Measurements from ENCODE around the gene NIPAL4. TPM values are rescaled to one million over a fixed set of nuclear protein-coding genes. Genes with fewer than 3 reads are reported as not detected.
A peak's percentile ranks its signal among the peaks of the same experiment; 100 is the strongest.

The NIPAL4 gene
- total RNA-seq, 3 donors from 2014 or later: 3.7 to 5.0 (median 3.8) TPM

GRCh38 chr5:157486221-157486681 is 26.2 kb downstream of the NIPAL4 start:
- ATAC-seq (peak in 1 of 2 donors; percentile 35), DNase-seq (no peak)

GRCh38 chr5:157486861-157487260 is 26.8 kb downstream of the NIPAL4 start:
- H3K9me3 Mint-ChIP-seq: no peaks in the 10 kb centered on the region
- H3K4me1 Mint-ChIP-seq (ENCODE audit: low read depth): peaks cover 23% of the 10 kb centered on the region
- no peaks in the 10 kb centered on the region for H3K27me3 Mint-ChIP-seq (ENCODE audit: low read depth)
- DNase-seq (no peak), ATAC-seq (no peak)
- H3K36me3 Mint-ChIP-seq (ENCODE audit: insufficient read depth): peaks cover 45% of the 10 kb centered on the region
- no peak overlapping the region for H3K4me3 Mint-ChIP-seq

More at GRCh38 chr5:157486221-157486681, 26.2 kb downstream of the NIPAL4 start:
- Mint-ChIP-seq H3K4me1 (ENCODE audit: low read depth) (peaks cover 24% of the 10 kb centered on the region), H3K9me3 (no peaks in the 10 kb centered on the region), H3K27me3 (ENCODE audit: low read depth) (no peaks in the 10 kb centered on the region), H3K36me3 (ENCODE audit: insufficient read depth) (peaks cover 45% of the 10 kb centered on the region), H3K4me3 (no peak overlapping the region)

- Mint-ChIP-seq H3K27me3 (ENCODE audit: low read depth) (no peaks in the 10 kb centered on the region), H3K36me3 (ENCODE audit: insufficient read depth) (peaks cover 44% of the 10 kb centered on the region), H3K4me3 (no peak overlapping the region)
Measured at GRCh38 chr5:157487358-157487757, 27.3 kb downstream of the NIPAL4 start.

GRCh38 chr5:157491471-157491995 is 31.5 kb downstream of the NIPAL4 start:
- peaks cover 39% of the 10 kb centered on the region for H3K36me3 Mint-ChIP-seq (ENCODE audit: insufficient read depth)
- H3K27me3 Mint-ChIP-seq (ENCODE audit: low read depth): no peaks in the 10 kb centered on the region
- no peak for ATAC-seq
- no peak overlapping the region for H3K4me3 Mint-ChIP-seq
- no peaks in the 10 kb centered on the region for H3K9me3 Mint-ChIP-seq
- no peak for DNase-seq
- H3K4me1 Mint-ChIP-seq (ENCODE audit: low read depth): peaks cover 17% of the 10 kb centered on the region

More at GRCh38 chr5:157487358-157487757, 27.3 kb downstream of the NIPAL4 start:
- peak in 1 of 2 donors; percentile 13 for ATAC-seq
- Mint-ChIP-seq H3K4me1 (ENCODE audit: low read depth) (peaks cover 23% of the 10 kb centered on the region), H3K9me3 (no peaks in the 10 kb centered on the region)
- DNase-seq: no peak

GRCh38 chr5:157492886-157493285 is 32.9 kb downstream of the NIPAL4 start:
- Mint-ChIP-seq H3K36me3 (ENCODE audit: insufficient read depth) (peaks cover 28% of the 10 kb centered on the region), H3K4me3 (no peak overlapping the region), H3K4me1 (ENCODE audit: low read depth) (peaks cover 3% of the 10 kb centered on the region), H3K27me3 (ENCODE audit: low read depth) (no peaks in the 10 kb centered on the region), H3K9me3 (no peaks in the 10 kb centered on the region)
- DNase-seq (no peak), ATAC-seq (no peak)

GRCh38 chr5:157494178-157494832 is 34.3 kb downstream of the NIPAL4 start:
- Mint-ChIP-seq H3K27me3 (ENCODE audit: low read depth) (no peaks in the 10 kb centered on the region), H3K4me1 (ENCODE audit: low read depth) (peaks cover 1% of the 10 kb centered on the region), H3K36me3 (ENCODE audit: insufficient read depth) (peaks cover 22% of the 10 kb centered on the region), H3K4me3 (no peak overlapping the region), H3K9me3 (no peaks in the 10 kb centered on the region)
- ATAC-seq: peak in 1 of 2 donors; percentile 21
- DNase-seq: no peak

- peaks cover 23% of the 10 kb centered on the region for H3K36me3 Mint-ChIP-seq (ENCODE audit: insufficient read depth)
- ATAC-seq: no peak
- DNase-seq: no peak
- peaks cover 9% of the 10 kb centered on the region for H3K4me1 Mint-ChIP-seq (ENCODE audit: low read depth)
- H3K9me3 Mint-ChIP-seq: no peaks in the 10 kb centered on the region
- H3K27me3 Mint-ChIP-seq (ENCODE audit: low read depth): no peaks in the 10 kb centered on the region
- H3K4me3 Mint-ChIP-seq: no peak overlapping the region
Measured at GRCh38 chr5:157496864-157497263, 36.9 kb downstream of the NIPAL4 start.

- H3K4me1 Mint-ChIP-seq (ENCODE audit: low read depth): peaks cover 13% of the 10 kb centered on the region
- no peak overlapping the region for H3K4me3 Mint-ChIP-seq
- H3K27me3 Mint-ChIP-seq (ENCODE audit: low read depth): no peaks in the 10 kb centered on the region
- DNase-seq: no peak
- peaks cover 28% of the 10 kb centered on the region for H3K36me3 Mint-ChIP-seq (ENCODE audit: insufficient read depth)
- H3K9me3 Mint-ChIP-seq: no peaks in the 10 kb centered on the region
- ATAC-seq: no peak
Measured at GRCh38 chr5:157497875-157498611, 38.0 kb downstream of the NIPAL4 start.

- DNase-seq (no peak), ATAC-seq (no peak)
- H3K4me3 Mint-ChIP-seq: no peak overlapping the region
- H3K27me3 Mint-ChIP-seq (ENCODE audit: low read depth): no peaks in the 10 kb centered on the region
- no peaks in the 10 kb centered on the region for H3K9me3 Mint-ChIP-seq
- H3K4me1 Mint-ChIP-seq (ENCODE audit: low read depth): peaks cover 26% of the 10 kb centered on the region
- peaks cover 34% of the 10 kb centered on the region for H3K36me3 Mint-ChIP-seq (ENCODE audit: insufficient read depth)
Measured at GRCh38 chr5:157502143-157502647, 42.2 kb downstream of the NIPAL4 start.

GRCh38 chr5:157504053-157504452 is 44.0 kb downstream of the NIPAL4 start:
- Mint-ChIP-seq H3K4me3 (no peak overlapping the region), H3K4me1 (ENCODE audit: low read depth) (peaks cover 26% of the 10 kb centered on the region), H3K36me3 (ENCODE audit: insufficient read depth) (peaks cover 39% of the 10 kb centered on the region)

GRCh38 chr5:157505496-157505895 is 45.5 kb downstream of the NIPAL4 start:
- no peak overlapping the region for H3K4me3 Mint-ChIP-seq
- peaks cover 28% of the 10 kb centered on the region for H3K4me1 Mint-ChIP-seq (ENCODE audit: low read depth)
- H3K27me3 Mint-ChIP-seq (ENCODE audit: low read depth): no peaks in the 10 kb centered on the region

More at GRCh38 chr5:157504053-157504452, 44.0 kb downstream of the NIPAL4 start:
- no peak for DNase-seq
- H3K9me3 Mint-ChIP-seq: no peaks in the 10 kb centered on the region
- ATAC-seq: no peak
- no peaks in the 10 kb centered on the region for H3K27me3 Mint-ChIP-seq (ENCODE audit: low read depth)

GRCh38 chr5:157506066-157506590 is 46.1 kb downstream of the NIPAL4 start:
- Mint-ChIP-seq H3K36me3 (ENCODE audit: insufficient read depth) (peaks cover 43% of the 10 kb centered on the region), H3K27me3 (ENCODE audit: low read depth) (no peaks in the 10 kb centered on the region), H3K9me3 (no peaks in the 10 kb centered on the region), H3K4me1 (ENCODE audit: low read depth) (peaks cover 22% of the 10 kb centered on the region), H3K4me3 (no peak overlapping the region)
- ATAC-seq (no peak), DNase-seq (no peak)

More at GRCh38 chr5:157505496-157505895, 45.5 kb downstream of the NIPAL4 start:
- ATAC-seq (no peak), DNase-seq (no peak)
- Mint-ChIP-seq H3K9me3 (no peaks in the 10 kb centered on the region), H3K36me3 (ENCODE audit: insufficient read depth) (peaks cover 44% of the 10 kb centered on the region)

- no peak overlapping the region for H3K4me3 Mint-ChIP-seq
- ATAC-seq (no peak), DNase-seq (no peak)
- H3K4me1 Mint-ChIP-seq (ENCODE audit: low read depth): peaks cover 19% of the 10 kb centered on the region
- H3K27me3 Mint-ChIP-seq (ENCODE audit: low read depth): no peaks in the 10 kb centered on the region
- H3K9me3 Mint-ChIP-seq: no peaks in the 10 kb centered on the region
- H3K36me3 Mint-ChIP-seq (ENCODE audit: insufficient read depth): peaks cover 39% of the 10 kb centered on the region
Measured at GRCh38 chr5:157506981-157507780, 47.2 kb downstream of the NIPAL4 start.
